Keratinocyte (primary cell): Measurements from ENCODE around the gene TADA2B. TPM values are rescaled to one million over a fixed set of nuclear protein-coding genes. Genes with fewer than 3 reads are reported as not detected.
A peak's percentile ranks its signal among the peaks of the same experiment; 100 is the strongest.

Experiments used
- DNase-seq: peaks from one replicate; pipeline ENCODE4 v3.0.0-alpha.2; 2011; ENCODE audit warnings: low read depth, missing footprints, low spot score
- FAIRE-seq: peaks from 2 replicates; lab custom pipeline; 2011; peaks lifted over from hg19 to GRCh38; lab: Jason Lieb, UNC
- H2AFZ ChIP-seq: 2 replicates; pipeline ENCODE4 v1.6.0; 2012; ENCODE audit warnings: low read length, control low read depth, inconsistent platforms; ENCODE audit not compliant: control insufficient read depth
- H3K27ac ChIP-seq: 2 replicates; pipeline ENCODE4 v1.5.1; 2011; ENCODE audit warnings: low read length; ENCODE audit not compliant: control insufficient read depth, insufficient read depth
- H3K27me3 ChIP-seq: 3 replicates; pipeline ENCODE4 v1.6.0; 2011; ENCODE audit warnings: low read length; ENCODE audit not compliant: control insufficient read depth, insufficient read depth; ENCODE audit errors: extremely low read depth
- H3K36me3 ChIP-seq, 2 experiments: 2 replicates in 1 of 2; 3 replicates in 1 of 2; pipeline ENCODE4 v1.5.1; 2011; ENCODE audit warnings: low read length in 2 of 2, mild to moderate bottlenecking in 1 of 2; ENCODE audit not compliant: control insufficient read depth in 2 of 2, insufficient read depth in 2 of 2; ENCODE audit errors: extremely low read depth in 1 of 2
- H3K4me1 ChIP-seq: 3 replicates; pipeline ENCODE4 v1.5.1; 2011; ENCODE audit warnings: low read length; ENCODE audit not compliant: control insufficient read depth, insufficient read depth; ENCODE audit errors: extremely low read depth
- H3K4me2 ChIP-seq: 3 replicates; pipeline ENCODE4 v1.6.0; 2011; ENCODE audit warnings: low read depth, low read length; ENCODE audit not compliant: control insufficient read depth, insufficient read depth; ENCODE audit errors: extremely low read depth
- H3K4me3 ChIP-seq, 3 experiments: fragments of 200-600 bp in 1 of 3; sonication (generic) in 1 of 3; 2 replicates in 2 of 3; 3 replicates in 1 of 3; pipeline ENCODE4 v1.5.1; 2011 to 2016; ENCODE audit warnings: low read length in 3 of 3, mild to moderate bottlenecking in 3 of 3, control low read depth in 2 of 3, inconsistent platforms in 1 of 3, low read depth in 1 of 3, mixed read lengths in 1 of 3, mixed run types in 1 of 3, moderate library complexity in 1 of 3; ENCODE audit not compliant: control insufficient read depth in 2 of 3, insufficient read depth in 2 of 3; ENCODE audit errors: extremely low read depth in 1 of 3
- H3K79me2 ChIP-seq: 2 replicates; pipeline ENCODE4 v1.6.0; 2012; ENCODE audit warnings: low read length; ENCODE audit not compliant: control insufficient read depth, insufficient read depth
- H3K9ac ChIP-seq: 3 replicates; pipeline ENCODE4 v1.6.0; 2011; ENCODE audit warnings: low read length; ENCODE audit not compliant: control insufficient read depth, insufficient read depth; ENCODE audit errors: extremely low read depth
- H3K9me1 ChIP-seq: 3 replicates; pipeline ENCODE4 v1.6.0; 2011; ENCODE audit warnings: low read length; ENCODE audit not compliant: control insufficient read depth, insufficient read depth; ENCODE audit errors: extremely low read depth
- H3K9me3 ChIP-seq: 2 replicates; pipeline ENCODE4 v1.5.1; 2012; ENCODE audit warnings: low read depth, low read length; ENCODE audit not compliant: control insufficient read depth
- H4K20me1 ChIP-seq: 3 replicates; pipeline ENCODE4 v1.6.0; 2011; ENCODE audit warnings: low read length; ENCODE audit not compliant: control insufficient read depth, insufficient read depth; ENCODE audit errors: extremely low read depth
- CTCF ChIP-seq, 3 experiments: IDR thresholded peaks in 1 of 3; conservative IDR thresholded peaks in 1 of 3; optimal IDR thresholded peaks in 1 of 3; 2 replicates in 2 of 3; 3 replicates in 1 of 3; pipeline versions ENCODE3 to v1.5.1; 2011; ENCODE audit warnings: low read length in 3 of 3, mild to moderate bottlenecking in 3 of 3, moderate library complexity in 2 of 3, control low read depth in 1 of 3, inconsistent platforms in 1 of 3; ENCODE audit not compliant: insufficient read depth in 2 of 3; ENCODE audit errors: extremely low read depth in 1 of 3
- EZH2 ChIP-seq: IDR thresholded peaks from one replicate; pipeline ENCODE4 v1.6.1; 2012; ENCODE audit warnings: inconsistent platforms, mild to moderate bottlenecking, low read length, moderate library complexity
- dilution Hi-C: fragments of 300-500 bp; cut with MboI; formaldehyde crosslinking; loops from one replicate; pipeline ENCODE4 v1.7.0; 2020; ENCODE audit warnings: low sequenced_read_pairs; ENCODE audit not compliant: extremely low pct_ligation_motif_present
- polyA plus RNA-seq, 5 experiments: library from polyadenylated mRNA; depleted of rRNA in 3 of 5; stranded (reverse) in 3 of 5; stranded (forward) in 1 of 5; unstranded in 1 of 5; fragments of >200 nt; gene quantifications; 1 replicate in 1 of 5; 2 replicates in 3 of 5; 3 replicates in 1 of 5; pipeline versions ENCODE4 v1.2.1 to v1.2.3, GENCODE V29; 2011 to 2012; ENCODE audit warnings: missing spikeins in 2 of 5, low read depth in 1 of 5, low replicate concordance in 1 of 5

TADA2B gene
- polyA plus RNA-seq, 1 donor (not counting 4 experiments of a cell fraction or from before 2014, with no cell fraction given) = 5.3 TPM

GRCh38 chr4:7073059-7073458, 29.9 kb downstream of the TADA2B start:
- dilution Hi-C loops = no loop called here
- Histone ChIP-seq H2AFZ (no peak overlapping the region), H3K79me2 (no peaks in the 10 kb centered on the region), H3K36me3 (no peaks in the 10 kb centered on the region), H3K4me2 (no peak overlapping the region), H4K20me1 (no peaks in the 10 kb centered on the region), H3K9me3 (no peaks in the 10 kb centered on the region), H3K27me3 (no peaks in the 10 kb centered on the region), H3K9me1 (no peaks in the 10 kb centered on the region), H3K9ac (no peak overlapping the region), H3K4me1 (peaks cover 5% of the 10 kb centered on the region), H3K4me3 (no peak overlapping the region), H3K27ac (no peak overlapping the region)
- FAIRE-seq (no peak), DNase-seq (no peak)
- TF ChIP-seq CTCF (optimal IDR thresholded peaks at IDR 0.05 in 1 of 3, IDR thresholded peaks at IDR 0.05 in 1 of 3, conservative IDR thresholded peaks at IDR 0.05 in 1 of 3; ENCODE audit: extremely low read depth in 1 of 3, insufficient read depth in 2 of 3, low read length in 3 of 3) (no peak), EZH2 (no peak)

GRCh38 chr4:7073526-7074390, 30.6 kb downstream of the TADA2B start:
- dilution Hi-C loops = no loop called here
- Histone ChIP-seq H3K4me1 (peaks cover 4% of the 10 kb centered on the region), H3K27ac (no peak overlapping the region), H3K9me3 (no peaks in the 10 kb centered on the region), H3K4me2 (no peak overlapping the region), H3K4me3 (no peak overlapping the region), H3K27me3 (no peaks in the 10 kb centered on the region), H2AFZ (no peak overlapping the region), H4K20me1 (no peaks in the 10 kb centered on the region), H3K9me1 (no peaks in the 10 kb centered on the region), H3K79me2 (no peaks in the 10 kb centered on the region), H3K9ac (no peak overlapping the region), H3K36me3 (no peaks in the 10 kb centered on the region)
- no peak for DNase-seq
- TF ChIP-seq CTCF (optimal IDR thresholded peaks at IDR 0.05 in 1 of 3, IDR thresholded peaks at IDR 0.05 in 1 of 3, conservative IDR thresholded peaks at IDR 0.05 in 1 of 3; ENCODE audit: extremely low read depth in 1 of 3, insufficient read depth in 2 of 3, low read length in 3 of 3) (no peak), EZH2 (no peak)
- peak; percentile 41 for FAIRE-seq
